Measurements from ENCODE around the gene WT1. TPM values are rescaled to one million over a fixed set of nuclear protein-coding genes. Genes with fewer than 3 reads are reported as not detected.

The WT1 gene
- total and polyA plus RNA-seq, 2 of the 8 experiments (the other 6 are each of a cell fraction or from before 2014, with no cell fraction given) = 0.05 to 0.17 TPM

GRCh38 chr11:32382339-32383049 is 52.8 kb downstream of the WT1 start:
- no peak overlapping the region for H2BK120ac ChIP-seq (replicated peaks; ENCODE audit: low read depth, low read length)
- no peak overlapping the region for H3K27ac ChIP-seq (ENCODE audit: low read depth, low read length)
- H2BK15ac ChIP-seq (ENCODE audit: low read length) = no peak overlapping the region
- no peak overlapping the region for H3K23ac ChIP-seq (ENCODE audit: insufficient read length)
- CTCF ChIA-PET (ENCODE audit: partially characterized antibody) = interaction anchor here (1.2 to 1.4 kb wide), 3 partner anchors 9 to 59 kb away, joined by 3 to 4 read pairs (median 3); no protein-coding TSS in a partner anchor
- no peak overlapping the region for H3K4ac ChIP-seq (replicated peaks; ENCODE audit: insufficient read length, low read depth, low read length)
- no peak overlapping the region for H2AK5ac ChIP-seq (ENCODE audit: low read depth, low read length)
- H4K20me1 ChIP-seq (replicated peaks in 1 of 2; ENCODE audit: control insufficient read depth in 1 of 2, insufficient read depth in 2 of 2, low read length in 2 of 2) = no peaks in the 10 kb centered on the region
- POLR2A ChIA-PET (ENCODE audit: partially characterized antibody) = no interaction called here
- H3K18ac ChIP-seq (ENCODE audit: extremely low read depth, low read length) = no peak overlapping the region
- no peak overlapping the region for H4K5ac ChIP-seq (ENCODE audit: insufficient read length, low read depth, low read length)
- H4K91ac ChIP-seq (replicated peaks; ENCODE audit: insufficient read length, low read length) = no peak overlapping the region
- H3K9me3 ChIP-seq (ENCODE audit: insufficient read depth in 2 of 2, low read depth in 1 of 2, low read length in 1 of 2) = no peaks in the 10 kb centered on the region
- no peak overlapping the region for H2BK12ac ChIP-seq (ENCODE audit: low read depth, low read length)
- no peak overlapping the region for H3K4me3 ChIP-seq (ENCODE audit: extremely low read depth in 1 of 4, insufficient read depth in 2 of 4, low read depth in 3 of 4, low read length in 4 of 4)
- DNase-seq (ENCODE audit: low read depth in 1 of 2, low spot score in 2 of 2) = no peak
- FAIRE-seq = no peak
- no peak overlapping the region for H2AFZ ChIP-seq (ENCODE audit: low read length)
- no peaks in the 10 kb centered on the region; a peak in 1 of 7 replicates for H3K27me3 ChIP-seq (replicated peaks in 1 of 4; ENCODE audit: control insufficient read depth in 3 of 4, extremely low read depth in 1 of 4, insufficient read depth in 3 of 4, low read length in 3 of 4)
- H3K9ac ChIP-seq (replicated peaks in 1 of 4; ENCODE audit: extremely low read depth in 1 of 4, low read depth in 3 of 4, low read length in 3 of 4) = no peak overlapping the region
- no peak overlapping the region for H2BK20ac ChIP-seq (ENCODE audit: low read length)
- H3K56ac ChIP-seq (replicated peaks; ENCODE audit: insufficient read length, low read depth, low read length) = no peak overlapping the region
- no peak overlapping the region for H3K4me2 ChIP-seq (ENCODE audit: insufficient read depth in 1 of 2, low read depth in 2 of 2, low read length in 2 of 2)
- no peaks in the 10 kb centered on the region for H3K79me1 ChIP-seq (ENCODE audit: low read depth, low read length)
- no peaks in the 10 kb centered on the region for H3K23me2 ChIP-seq (ENCODE audit: low read depth, low read length)
- no peak for TF ChIP-seq SUZ12 (IDR thresholded peaks at IDR 0.05; ENCODE audit: low read length)
- no peak for TF ChIP-seq EZH2 (IDR thresholded peaks at IDR 0.05; ENCODE audit: low read depth, low read length, severe bottlenecking)
- TF ChIP-seq NRF1 (IDR thresholded peaks at IDR 0.05; ENCODE audit: low read depth, low read length) = no peak
- TF ChIP-seq JUND (IDR thresholded peaks at IDR 0.05; ENCODE audit: low read length) = no peak
- no peak for TF ChIP-seq RAD21 (IDR thresholded peaks at IDR 0.05 in 1 of 2, conservative IDR thresholded peaks at IDR 0.05 in 1 of 2; ENCODE audit: low read depth in 2 of 2, low read length in 2 of 2)
- no peak overlapping the region for H3K14ac ChIP-seq (ENCODE audit: insufficient read length)
- WGBS, 2 experiments (ENCODE audit: extremely low coverage in 1 of 2, insufficient coverage in 1 of 2, insufficient read length in 1 of 2, insufficient replicate concordance in 2 of 2, low coverage in 1 of 2, low lambda C conversion rate in 2 of 2, missing lambda C conversion rate in 1 of 2) = 87% methylated on average over 10 of the region's 10 CpGs; no CpG with 5 or more reads in 1 of the 2 experiments
- no peaks in the 10 kb centered on the region for H3K36me3 ChIP-seq (ENCODE audit: control insufficient read depth in 2 of 4, insufficient read depth in 4 of 4, low read length in 3 of 4)
- H3K79me2 ChIP-seq (ENCODE audit: control insufficient read depth in 1 of 2, insufficient read depth in 2 of 2, low read length in 2 of 2) = no peaks in the 10 kb centered on the region
- peaks cover 0 to 2% (median 0%) of the 10 kb centered on the region in 4 experiments; a peak in 1 of 7 replicates for H3K4me1 ChIP-seq (replicated peaks in 1 of 4; ENCODE audit: control insufficient read depth in 3 of 4, insufficient read depth in 4 of 4, low read length in 3 of 4)
- no peak overlapping the region for H4K8ac ChIP-seq (ENCODE audit: extremely low read depth, insufficient read depth, low read length)
- no peak overlapping the region for H2BK5ac ChIP-seq (ENCODE audit: low read depth, low read length)

Measured in H1 (cell line).